HG03175 (cell line): ENCODE measurements around the gene NELL1.
A peak's percentile ranks its signal among the peaks of the same experiment; 100 is the strongest.

ENCODE experiments used
- ATAC-seq: cut with Tn5 transposase; IDR thresholded peaks from one replicate; pipeline ENCODE4 v1.9.1; 2021; ENCODE audit warnings: mild to moderate bottlenecking, moderate library complexity; ENCODE audit not compliant: unreplicated experiment

Gene NELL1

GRCh38 chr11:20949585-20949984 lies 280.2 kb downstream of the NELL1 start:
- no peak for ATAC-seq

DNA sequence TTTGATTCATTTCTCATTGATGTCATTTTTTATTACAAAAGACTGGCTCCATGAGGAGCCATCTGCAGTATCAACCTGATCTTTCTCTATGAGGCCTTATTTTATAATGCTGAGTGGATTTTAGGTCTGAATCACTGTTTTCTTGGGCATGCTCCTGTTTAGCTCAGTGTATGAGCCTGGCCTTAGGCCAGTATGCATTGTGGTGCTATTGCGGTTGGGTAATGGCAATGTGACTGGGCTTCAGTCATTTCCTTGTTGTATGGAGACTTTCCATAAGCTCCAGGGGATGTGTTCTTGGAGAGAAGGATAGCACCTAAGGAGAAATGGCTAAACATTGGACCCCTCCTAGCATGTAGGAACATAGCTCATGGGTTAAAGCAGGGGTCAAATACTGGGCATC lies 293.2 kb downstream of the NELL1 start:
- no peak for ATAC-seq

DNA sequence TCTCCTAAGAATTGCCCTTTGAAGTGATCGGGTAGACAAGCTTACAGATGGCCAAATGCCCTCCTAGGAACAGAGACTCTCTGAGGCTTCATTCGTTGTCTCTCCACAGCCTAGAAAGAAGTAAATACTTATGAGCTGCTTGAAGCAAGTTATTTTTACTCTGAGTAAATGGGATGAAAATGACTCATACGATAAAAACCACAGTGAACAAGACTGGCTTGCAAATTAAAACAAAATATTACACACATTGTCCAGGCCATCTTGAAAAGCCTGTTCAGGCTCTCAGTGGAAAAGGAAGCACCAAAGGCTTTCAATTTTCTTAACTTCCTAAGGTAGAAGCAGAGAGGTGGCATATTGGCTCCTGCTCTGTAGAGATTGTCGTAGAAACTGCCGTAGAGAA lies 294.2 kb downstream of the NELL1 start:
- ATAC-seq = no peak

DNA sequence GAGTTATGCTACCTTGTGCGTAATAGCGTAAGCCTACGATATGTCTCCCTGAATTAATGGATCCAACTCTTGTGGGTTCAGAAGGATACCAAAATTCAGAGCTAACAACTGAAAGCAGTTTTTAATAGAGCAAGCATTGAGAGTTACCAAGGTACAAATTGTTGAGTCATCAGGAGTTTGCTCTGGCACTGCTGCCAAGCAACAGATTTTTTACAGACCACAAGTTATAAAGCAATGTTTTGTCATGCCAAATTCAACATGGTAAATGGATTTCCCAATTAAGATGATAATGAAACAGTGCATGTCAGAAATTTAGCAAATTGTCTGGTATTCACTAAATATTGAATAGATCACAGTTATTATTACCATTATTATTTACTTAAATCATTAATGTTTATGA lies 295.6 kb downstream of the NELL1 start:
- no peak for ATAC-seq

DNA sequence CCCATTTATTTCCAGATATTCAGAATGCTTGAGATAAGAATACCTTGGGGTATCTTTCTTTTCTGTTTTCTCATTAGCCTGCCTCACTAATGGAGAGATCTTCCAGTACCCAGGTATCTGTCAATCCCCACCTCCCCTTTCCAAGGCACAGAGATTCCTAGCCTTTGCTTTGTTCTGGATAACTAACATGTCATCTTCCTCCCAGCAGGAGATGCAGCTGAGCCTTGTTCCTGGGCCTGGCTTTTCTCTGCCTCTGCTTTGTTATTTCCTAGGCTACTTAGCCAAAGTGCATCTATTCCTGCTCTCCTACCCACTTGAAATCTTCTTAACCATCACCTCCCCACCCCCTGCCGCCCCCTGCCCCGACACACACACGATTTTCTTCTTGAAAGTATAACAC lies 297.1 kb downstream of the NELL1 start:
- ATAC-seq = no peak

GRCh38 chr11:20973940-20974559 lies 304.7 kb downstream of the NELL1 start:
- ATAC-seq = no peak

GRCh38 chr11:20980736-20981135 lies 311.4 kb downstream of the NELL1 start:
- ATAC-seq = no peak

GRCh38 chr11:20990447-20990846 lies 321.1 kb downstream of the NELL1 start:
- no peak for ATAC-seq

DNA sequence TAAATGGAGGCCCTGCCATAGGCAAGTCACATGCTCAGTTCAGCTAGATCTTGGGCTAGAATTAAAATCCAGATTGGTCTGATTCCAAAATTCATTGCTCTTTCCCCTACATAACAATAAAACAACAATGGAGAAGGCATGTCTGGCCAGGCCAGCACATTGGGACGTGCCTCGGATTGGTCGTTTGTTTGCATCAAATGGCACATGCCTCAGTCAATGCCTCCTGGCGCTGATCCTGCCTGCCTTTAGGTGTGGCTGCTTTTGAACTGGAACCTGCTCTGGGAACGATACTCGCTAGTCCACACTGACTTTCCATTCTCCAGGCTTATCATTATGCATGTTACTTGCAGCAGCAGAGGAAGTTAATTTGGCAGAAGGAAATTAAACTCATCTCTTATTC lies 322.1 kb downstream of the NELL1 start:
- ATAC-seq = no peak

- no peak for ATAC-seq
Measured at GRCh38 chr11:21007297-21007696, 337.9 kb downstream of the NELL1 start.

- no peak for ATAC-seq
Measured at GRCh38 chr11:21018248-21018647, 348.9 kb downstream of the NELL1 start.

DNA sequence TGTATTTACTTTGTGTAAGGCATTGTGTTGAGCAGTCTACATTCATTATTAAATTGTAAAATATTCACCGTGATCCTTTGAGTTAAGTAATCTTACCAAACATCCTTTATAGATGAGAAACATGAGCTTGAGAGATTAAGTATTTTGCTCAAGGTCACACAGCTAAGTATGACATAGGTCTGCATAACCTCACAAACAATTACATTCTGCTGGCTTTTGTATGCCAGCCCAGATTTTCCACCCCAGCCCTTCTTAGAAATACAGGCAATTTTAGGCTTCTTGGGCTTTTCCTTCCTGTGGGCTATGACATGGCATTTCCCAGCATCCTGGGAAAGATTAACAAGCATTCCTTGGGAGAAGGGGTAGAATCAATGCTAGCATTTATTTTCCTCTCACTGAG lies 357.3 kb downstream of the NELL1 start:
- ATAC-seq = no peak

DNA sequence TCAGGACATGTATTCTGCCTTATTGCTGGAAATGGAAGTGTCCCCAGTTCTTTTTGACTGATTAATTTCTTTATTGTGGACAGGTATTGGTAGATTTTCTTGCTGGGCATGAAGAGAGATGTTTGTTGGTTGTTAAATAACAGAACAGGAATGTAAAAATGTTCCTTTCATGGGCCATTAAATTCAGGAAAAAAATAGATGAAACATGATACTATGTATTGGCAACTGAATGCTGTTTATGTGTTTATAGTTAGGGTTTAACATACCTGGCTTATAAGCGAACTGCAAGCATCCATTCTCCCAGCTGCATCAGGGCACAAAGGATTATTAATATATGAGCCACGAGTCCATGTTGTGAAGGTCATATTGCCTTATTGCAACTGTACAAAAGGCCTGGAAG lies 368.5 kb downstream of the NELL1 start:
- ATAC-seq = no peak

DNA sequence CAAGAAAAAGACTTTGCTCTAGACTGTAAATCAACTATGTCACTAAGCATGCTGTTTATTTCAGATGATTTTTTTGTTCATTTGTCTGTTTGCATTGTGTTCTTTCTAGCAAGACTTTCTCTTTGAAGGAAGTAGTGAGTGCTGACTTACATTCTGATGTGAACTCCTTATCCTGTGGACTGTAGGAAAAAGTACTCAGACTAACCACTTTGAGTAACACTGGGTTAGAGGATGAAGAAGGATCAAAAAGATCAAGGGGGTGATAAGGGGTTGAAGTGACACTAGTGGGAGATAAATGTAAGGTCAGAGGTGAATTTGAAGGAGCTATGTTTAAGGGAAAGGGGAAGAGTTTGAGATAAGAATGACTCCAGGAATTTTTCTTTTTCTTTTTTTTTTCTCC lies 369.4 kb downstream of the NELL1 start:
- no peak for ATAC-seq

GRCh38 chr11:21040630-21041029 lies 371.2 kb downstream of the NELL1 start:
- no peak for ATAC-seq

DNA sequence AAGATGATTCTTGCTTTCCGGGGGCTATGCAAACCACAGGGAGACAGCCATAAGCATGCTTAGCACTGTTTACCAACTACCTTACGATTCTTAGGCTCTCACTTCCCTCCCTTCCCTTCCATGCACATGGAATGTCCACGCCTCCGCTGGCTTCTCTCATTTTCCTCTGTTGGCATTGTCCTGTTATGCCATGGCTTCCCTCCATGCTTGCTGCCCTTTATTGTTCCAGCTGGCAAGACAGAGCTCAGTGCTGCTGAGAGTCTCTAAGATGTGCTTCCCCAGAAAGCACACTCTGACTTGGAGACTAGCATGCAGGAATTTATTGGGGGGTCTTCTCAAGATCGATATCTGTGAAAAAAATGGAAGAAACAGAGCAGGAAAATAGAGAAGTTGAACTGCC lies 379.2 kb downstream of the NELL1 start:
- no peak for ATAC-seq

DNA sequence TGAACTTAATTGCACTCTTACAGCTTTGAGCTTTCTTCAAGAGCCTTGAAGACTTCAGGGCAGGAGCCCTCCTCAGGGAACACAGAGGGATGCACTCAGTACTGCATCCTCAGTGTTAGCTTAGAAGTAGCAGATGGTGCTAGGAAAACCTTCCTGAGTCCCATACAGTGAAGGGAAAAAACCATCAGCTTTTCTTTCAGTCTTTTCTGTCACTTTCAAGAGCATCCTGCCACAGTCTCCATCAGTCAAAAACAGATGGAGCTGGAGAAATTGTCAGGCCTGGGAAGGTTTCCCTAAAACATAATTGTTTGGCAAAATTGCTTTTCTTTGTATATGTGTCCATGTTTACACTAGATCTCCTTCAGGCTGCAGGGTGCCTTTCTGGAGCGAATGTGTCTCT lies 384.1 kb downstream of the NELL1 start:
- ATAC-seq = no peak

DNA sequence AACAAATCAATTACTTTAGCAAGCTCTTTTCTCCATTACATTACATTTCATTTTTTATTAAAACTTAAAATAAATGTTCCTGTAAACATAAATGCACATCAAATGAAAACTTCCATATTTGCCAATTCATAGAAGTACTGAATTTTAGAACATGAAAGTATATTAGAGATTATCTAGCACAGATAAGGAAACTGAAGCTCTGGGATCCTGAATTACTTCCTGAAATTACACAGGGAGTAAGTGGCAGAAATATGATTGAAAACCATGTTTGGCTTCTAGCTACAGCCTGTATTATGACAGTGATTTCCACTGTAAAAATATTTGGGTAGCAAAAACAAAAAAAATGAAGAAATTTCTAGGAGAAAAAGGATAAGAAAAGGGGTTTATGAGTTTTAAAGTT lies 387.3 kb downstream of the NELL1 start:
- ATAC-seq = no peak

DNA sequence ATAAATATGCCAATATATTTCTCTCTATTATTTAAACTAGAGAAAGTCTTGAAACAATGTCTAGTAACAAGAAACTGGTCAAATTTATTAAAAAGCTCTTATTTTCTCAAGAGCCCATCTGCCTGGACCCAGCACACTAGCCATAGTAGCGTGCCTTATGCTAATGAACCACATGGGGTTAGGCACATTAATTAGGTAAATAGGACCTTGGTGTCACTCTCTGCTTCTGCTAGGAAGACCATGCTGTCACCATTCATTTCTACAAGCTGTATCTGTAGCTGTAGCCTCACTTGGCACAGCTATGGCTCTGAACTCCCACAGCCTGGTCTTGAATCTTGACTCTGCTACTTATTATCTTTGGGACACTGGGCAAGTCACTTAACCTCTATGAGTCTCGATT lies 390.5 kb downstream of the NELL1 start:
- no peak for ATAC-seq

- ATAC-seq = no peak
Measured at GRCh38 chr11:21066030-21066429, 396.6 kb downstream of the NELL1 start.

DNA sequence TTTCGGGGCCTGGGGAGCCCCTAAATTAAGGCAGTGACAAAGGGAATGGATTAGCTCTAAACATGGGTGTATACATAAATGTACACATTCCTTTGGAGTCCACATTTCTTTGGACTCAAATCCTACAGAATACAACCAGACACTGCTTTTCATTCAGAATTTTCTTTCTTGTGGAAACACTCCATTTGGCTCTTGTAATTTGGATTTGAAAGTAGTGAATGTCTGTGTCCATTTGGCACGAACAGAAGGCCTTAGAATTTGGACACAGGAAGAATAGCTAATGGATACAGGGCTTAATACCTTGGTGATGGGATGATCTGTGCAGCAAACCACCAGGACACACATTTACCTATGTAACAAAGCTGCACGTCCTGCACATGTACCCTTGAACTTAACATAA lies 399.5 kb downstream of the NELL1 start:
- ATAC-seq = no peak

GRCh38 chr11:21069909-21070308 lies 400.5 kb downstream of the NELL1 start:
- no peak for ATAC-seq

GRCh38 chr11:21072558-21072957 lies 403.2 kb downstream of the NELL1 start:
- peak; percentile 67 for ATAC-seq

- no peak for ATAC-seq
Measured at GRCh38 chr11:21082853-21083252, 413.5 kb downstream of the NELL1 start.
